ENCODE data around the gene REX1BD. TPM values are rescaled to one million over a fixed set of nuclear protein-coding genes. Genes with fewer than 3 reads are reported as not detected.

Gene REX1BD
- polyA plus RNA-seq, 3 donors: 83.7 to 141 (median 122) TPM

GRCh38 chr19:18639706-18640243, 51.2 kb downstream of the REX1BD start:
- Mint-ChIP-seq H3K9me3 (peaks cover 0 to 2% (median 0%) of the 10 kb centered on the region in 7 donors), H3K4me3 (no peak overlapping the region), H3K27me3 (ENCODE audit: low read depth in 3 of 3) (peaks cover 2 to 6% (median 6%) of the 10 kb centered on the region in 3 donors), H3K4me1 (peaks cover 36% of the 10 kb centered on the region), H3K36me3 (peaks cover 0 to 6% of the 10 kb centered on the region in 2 donors), H3K27ac (no peak overlapping the region)
- 64% methylated on average over 4 of the region's 8 CpGs for WGBS (ENCODE audit: insufficient coverage)
- Histone ChIP-seq H3K4me1 (ENCODE audit: control insufficient read depth in 1 of 2, insufficient read depth in 2 of 2, low read length in 2 of 2) (peaks cover 20 to 35% of the 10 kb centered on the region in 2 donors), H4K20me1 (ENCODE audit: insufficient read depth, low read length) (peaks cover 12% of the 10 kb centered on the region), H3K27ac (ENCODE audit: low read depth in 1 of 2, low read length in 2 of 2) (no peak overlapping the region), H3K4me3 (replicated peaks in 1 of 3; ENCODE audit: low read depth in 2 of 3, low read length in 3 of 3) (no peak overlapping the region), H3K9me3 (replicated peaks in 1 of 2; ENCODE audit: control insufficient read depth in 1 of 2, insufficient read depth in 1 of 2, low read length in 2 of 2) (no peaks in the 10 kb centered on the region), H3K36me3 (replicated peaks in 1 of 2; ENCODE audit: control insufficient read depth in 1 of 2, insufficient read depth in 2 of 2, low read length in 2 of 2) (no peaks in the 10 kb centered on the region), H3K27me3 (ENCODE audit: control insufficient read depth in 2 of 2, insufficient read depth in 2 of 2, low read length in 2 of 2) (no peaks in the 10 kb centered on the region), H3K4me2 (replicated peaks; ENCODE audit: extremely low read depth, low read length, poor library complexity, severe bottlenecking) (no peak overlapping the region), H2AFZ (ENCODE audit: insufficient read depth, low read depth, low read length, poor library complexity, severe bottlenecking) (no peak overlapping the region), H3K79me2 (ENCODE audit: insufficient read depth, low read length) (peaks cover 23% of the 10 kb centered on the region), H3K9ac (ENCODE audit: insufficient read depth, low read length, poor library complexity, severe bottlenecking) (no peak overlapping the region)
- intact Hi-C loops (cut with micrococcal nuclease): loop anchor here in 1 of 2 donors (5.0 kb wide), 1 partner anchor 38 kb away; no protein-coding TSS in a partner anchor
- no peak for TF ChIP-seq CTCF (IDR thresholded peaks at IDR 0.05)
- DNase-seq: no peak

Small RNAs within 50 kb of the gene (small RNA-seq; reads per million reads assigned to genes)
- gene RN7SL155P (ENCODE audit: insufficient read length, low read depth): not detected

Other genes starting within 250 kb of the REX1BD start
- 10 to 100 TPM; 10.3 to 25.1 (median 10.3) TPM for gene PGPEP1, start 248.2 kb upstream of the REX1BD start, polyA plus RNA-seq
- under 1 TPM in 1 of 3 donors, not detected in 2; 0.36 TPM for gene GDF15, start 202.6 kb upstream of the REX1BD start, polyA plus RNA-seq
- 100 to 1,000 TPM; 173 to 581 (median 416) TPM for gene LRRC25, start 191.2 kb upstream of the REX1BD start, polyA plus RNA-seq
- 10 to 100 TPM; 38.5 to 74.5 (median 48.3) TPM for gene SSBP4, start 169.4 kb upstream of the REX1BD start, polyA plus RNA-seq
- 1 to 10 TPM in 1 of 3 donors, not detected in 2; 3.7 TPM for gene ISYNA1, start 150.7 kb upstream of the REX1BD start, polyA plus RNA-seq
- gene ELL, start 66.7 kb upstream of the REX1BD start, polyA plus RNA-seq: 10 to 100 TPM; 12.2 to 35.3 (median 12.6) TPM
- 100 to 1,000 TPM in 1 of 3 donors, 10 to 100 TPM in 2; 78.0 to 159 (median 81.2) TPM for gene FKBP8, start 45.2 kb upstream of the REX1BD start, polyA plus RNA-seq
- gene KXD1, start 30.9 kb upstream of the REX1BD start, polyA plus RNA-seq: 100 to 1,000 TPM in 1 of 3 donors, 10 to 100 TPM in 2; 74.4 to 194 (median 87.9) TPM
- 1,000 to 10,000 TPM in 1 of 3 donors, 100 to 1,000 TPM in 2; 832 to 3,024 (median 896) TPM for gene UBA52, start 16.9 kb upstream of the REX1BD start, polyA plus RNA-seq
- under 1 TPM in 1 of 3 donors, not detected in 2; 0.19 TPM for gene CRLF1, start 18.0 kb downstream of the REX1BD start, polyA plus RNA-seq
- gene TMEM59L, start 24.1 kb downstream of the REX1BD start, polyA plus RNA-seq: not detected
- 1 to 10 TPM; 1.6 to 3.2 (median 2.0) TPM for gene KLHL26, start 48.2 kb downstream of the REX1BD start, polyA plus RNA-seq
- gene CRTC1, start 94.9 kb downstream of the REX1BD start, polyA plus RNA-seq: 1 to 10 TPM in 1 of 3 donors, under 1 TPM in 2; 0.28 to 9.2 (median 0.55) TPM
- not detected for gene COMP, start 202.5 kb downstream of the REX1BD start, polyA plus RNA-seq
- 10 to 100 TPM in 1 of 3 donors, 1 to 10 TPM in 2; 2.6 to 43.7 (median 3.2) TPM for gene UPF1, start 243.2 kb downstream of the REX1BD start, polyA plus RNA-seq

All from CD14-positive monocyte (primary cell).